ENCODE data around the gene PHKA2.

The PHKA2 gene

GRCh38 chrX:18899796-18900380 is 84.0 kb downstream of the PHKA2 start:
- TF ChIP-seq CTCF (IDR thresholded peaks at IDR 0.05; ENCODE audit: low read depth, low read length, missing control alignments), result no peak
- no peak overlapping the region for H3K4me3 ChIP-seq (replicated peaks; ENCODE audit: low read depth, low read length)
- DNase-seq (ENCODE audit: extremely low read depth, low read depth), result no peak

GRCh38 chrX:18898492-18898891 is 85.4 kb downstream of the PHKA2 start:
- DNase-seq (ENCODE audit: extremely low read depth, low read depth), result no peak
- no peak overlapping the region for H3K4me3 ChIP-seq (replicated peaks; ENCODE audit: low read depth, low read length)
- TF ChIP-seq CTCF (IDR thresholded peaks at IDR 0.05; ENCODE audit: low read depth, low read length, missing control alignments), result no peak

- TF ChIP-seq CTCF (IDR thresholded peaks at IDR 0.05; ENCODE audit: low read depth, low read length, missing control alignments), result no peak
- no peak overlapping the region for H3K4me3 ChIP-seq (replicated peaks; ENCODE audit: low read depth, low read length)
- DNase-seq (ENCODE audit: extremely low read depth, low read depth), result no peak
These were observed 85.8 kb downstream of the PHKA2 start for GRCh38 chrX:18898091-18898490.

- no peak for DNase-seq (ENCODE audit: extremely low read depth, low read depth)
- no peak overlapping the region for H3K4me3 ChIP-seq (replicated peaks; ENCODE audit: low read depth, low read length)
- TF ChIP-seq CTCF (IDR thresholded peaks at IDR 0.05; ENCODE audit: low read depth, low read length, missing control alignments), result no peak
These were observed 86.3 kb downstream of the PHKA2 start for GRCh38 chrX:18897611-18898010.

- H3K4me3 ChIP-seq (replicated peaks; ENCODE audit: low read depth, low read length), result no peak overlapping the region
- TF ChIP-seq CTCF (IDR thresholded peaks at IDR 0.05; ENCODE audit: low read depth, low read length, missing control alignments), result no peak
- DNase-seq (ENCODE audit: extremely low read depth, low read depth), result no peak
These were observed 87.0 kb downstream of the PHKA2 start for GRCh38 chrX:18896680-18897544.

- H3K4me3 ChIP-seq (replicated peaks; ENCODE audit: low read depth, low read length), result no peak overlapping the region
- peak; percentile 10 for TF ChIP-seq CTCF (IDR thresholded peaks at IDR 0.05; ENCODE audit: low read depth, low read length, missing control alignments)
- no peak for DNase-seq (ENCODE audit: extremely low read depth, low read depth)
These were observed 88.5 kb downstream of the PHKA2 start for GRCh38 chrX:18895189-18895951.

All from HFF-Myc (cell line).